K562 treated with DMSO at 1 percent for 4 hours (cell line): ENCODE measurements around the gene PRR7. TPM values are rescaled to one million over a fixed set of nuclear protein-coding genes. Genes with fewer than 3 reads are reported as not detected.

Source experiments
- total RNA-seq: library from RNA; unstranded; fragments of 300-600 nt; gene quantifications from 2 replicates; pipeline ENCODE4 v1.2.3, GENCODE V29; 2022; ENCODE audit not compliant: insufficient read depth

The PRR7 gene
- total RNA-seq, result 8.7 and 12.3 TPM in 2 replicates

GRCh38 chr5:177446200-177447065, at the start of gene PRR7:
Gene PRR7 (plus strand): TSS chr5:177446814. CDS start chr5:177455068, 8,254 bp downstream.

GRCh38 chr5:177399997-177400868, 46.4 kb upstream of the PRR7 start, which contains the start of gene PFN3:
Gene PFN3 (minus strand): TSS chr5:177400661. CDS start chr5:177400576, 85 bp downstream.

GRCh38 chr5:177409043-177409801, 37.4 kb upstream of the PRR7 start, which contains the start of gene F12:
Gene F12 (minus strand): TSS chr5:177409564. CDS start chr5:177409527, 37 bp downstream.

GRCh38 chr5:177426566-177427210, 19.9 kb upstream of the PRR7 start, which contains the start of gene GRK6:
Gene GRK6 (plus strand): TSS chr5:177426676. CDS start chr5:177426846, 170 bp downstream.

GRCh38 chr5:177473443-177474001, 26.9 kb downstream of the PRR7 start, which contains the start of gene DBN1:
Gene DBN1 (minus strand): TSS chr5:177473634. CDS start chr5:177473521, 113 bp downstream.

GRCh38 chr5:177497292-177498012, 50.8 kb downstream of the PRR7 start, which contains the start of gene PDLIM7:
Gene PDLIM7 (minus strand): TSS chr5:177497604. CDS start chr5:177496512, 1,092 bp downstream.

Other genes starting within 250 kb of the PRR7 start
- gene RAB24, start 143.1 kb upstream of the PRR7 start, total RNA-seq, result 62.2 and 65.3 TPM in 2 replicates
- 227 and 280 TPM in 2 replicates for gene PRELID1, start 143.0 kb upstream of the PRR7 start, total RNA-seq
- gene MXD3, start 134.9 kb upstream of the PRR7 start, total RNA-seq, result 21.6 and 36.2 TPM in 2 replicates
- gene LMAN2, start 95.1 kb upstream of the PRR7 start, total RNA-seq, result 298 and 335 TPM in 2 replicates
- 55.1 and 60.6 TPM in 2 replicates for gene RGS14, start 88.9 kb upstream of the PRR7 start, total RNA-seq
- not detected in 2 replicates for gene SLC34A1, start 62.4 kb upstream of the PRR7 start, total RNA-seq
- not detected in 2 replicates for gene PFN3, start 46.2 kb upstream of the PRR7 start, total RNA-seq
- gene F12, start 37.2 kb upstream of the PRR7 start, total RNA-seq, result 12.2 and 12.7 TPM in 2 replicates
- gene GRK6, start 20.1 kb upstream of the PRR7 start, total RNA-seq, result 65.2 and 66.7 TPM in 2 replicates
- gene DBN1, start 26.8 kb downstream of the PRR7 start, total RNA-seq, result 42.5 and 57.4 TPM in 2 replicates
- gene PDLIM7, start 50.8 kb downstream of the PRR7 start, total RNA-seq, result 109 and 111 TPM in 2 replicates
- 17.6 and 19.9 TPM in 2 replicates for gene DOK3, start 63.0 kb downstream of the PRR7 start, total RNA-seq
- 102 and 110 TPM in 2 replicates for gene DDX41, start 70.1 kb downstream of the PRR7 start, total RNA-seq
- gene FAM193B, start 107.7 kb downstream of the PRR7 start, total RNA-seq, result 20.5 and 32.3 TPM in 2 replicates
- 353 and 384 TPM in 2 replicates for gene TMED9, start 145.4 kb downstream of the PRR7 start, total RNA-seq
- gene B4GALT7, start 153.3 kb downstream of the PRR7 start, total RNA-seq, result 15.8 and 16.2 TPM in 2 replicates